SK-N-SH (cell line): ENCODE data around the gene ALKBH2. TPM values are rescaled to one million over a fixed set of nuclear protein-coding genes. Genes with fewer than 3 reads are reported as not detected.

Source experiments
- CTCF ChIA-PET: fragments of 300-600, 350-600 bp; formaldehyde crosslinking; extraction: SDS; loops from one replicate; lab custom pipeline; 2021; lab: Yijun Ruan, JAX
- POLR2A ChIA-PET: fragments of 350-600 bp; sonication (Branson Sonifier 250); formaldehyde crosslinking; extraction: SDS; loops from one replicate; lab custom pipeline; 2020; ENCODE audit warnings: antibody characterized with exemption, inconsistent platforms; lab: Yijun Ruan, JAX
- DNase-seq: peaks from one replicate; pipeline ENCODE4 v3.0.0; 2012
- H2AFZ ChIP-seq: fragments of 200-600 bp; sonication (generic); 2 replicates; pipeline ENCODE4 v1.8.1; 2016; ENCODE audit warnings: antibody characterized with exemption, mild to moderate bottlenecking, low read depth
- H3F3A ChIP-seq: fragments of 200-600 bp; sonication (generic); replicated peaks from 2 replicates; pipeline ENCODE3; 2016; ENCODE audit warnings: antibody characterized with exemption, mild to moderate bottlenecking; ENCODE audit not compliant: insufficient read depth
- H3K27ac ChIP-seq, 2 experiments: fragments of 200-500 bp in 1 of 2; fragments of 200-600 bp in 1 of 2; sonication (Bioruptor generic) in 1 of 2; sonication (generic), shearing (Covaris generic) in 1 of 2; 2 replicates each; pipeline versions ENCODE4 v1.5.1 to v1.6.1; 2014 to 2016; ENCODE audit warnings: low read depth in 2 of 2, inconsistent platforms in 1 of 2, low read length in 1 of 2, mild to moderate bottlenecking in 1 of 2, mixed read lengths in 1 of 2
- H3K27me3 ChIP-seq: fragments of 200-600 bp; sonication (generic), shearing (Covaris generic); 2 replicates; pipeline ENCODE4 v1.6.1; 2016; ENCODE audit warnings: mixed run types; ENCODE audit not compliant: insufficient read depth
- H3K36me3 ChIP-seq, 2 experiments: fragments of 200-500 bp in 1 of 2; fragments of 200-600 bp in 1 of 2; sonication (Bioruptor generic) in 1 of 2; sonication (generic) in 1 of 2; replicated peaks in 1 of 2; 2 replicates each; pipeline versions ENCODE3 to v1.5.1; 2014 to 2016; ENCODE audit warnings: low read length in 1 of 2, mild to moderate bottlenecking in 1 of 2; ENCODE audit not compliant: insufficient read depth in 2 of 2, control insufficient read depth in 1 of 2
- H3K4me1 ChIP-seq, 2 experiments: fragments of 200-500 bp in 1 of 2; fragments of 200-600 bp in 1 of 2; sonication (Bioruptor generic) in 1 of 2; sonication (generic), shearing (Covaris generic) in 1 of 2; 2 replicates each; pipeline versions ENCODE4 v1.5.1 to v1.6.1; 2014 to 2016; ENCODE audit warnings: low read depth in 1 of 2, low read length in 1 of 2, mixed run types in 1 of 2; ENCODE audit not compliant: insufficient read depth in 2 of 2, control insufficient read depth in 1 of 2
- H3K4me2 ChIP-seq: fragments of 200-600 bp; sonication (generic), shearing (Covaris generic); 2 replicates; pipeline ENCODE4 v1.6.1; 2017; ENCODE audit warnings: mixed run types
- H3K4me3 ChIP-seq, 2 experiments: fragments of 200-500 bp in 1 of 2; fragments of 200-600 bp in 1 of 2; sonication (Bioruptor generic) in 1 of 2; sonication (generic), shearing (Covaris generic) in 1 of 2; 2 replicates each; pipeline versions ENCODE4 v1.5.1 to v1.8.1; 2014 to 2016; ENCODE audit warnings: low read depth in 2 of 2, inconsistent platforms in 1 of 2, low read length in 1 of 2, mild to moderate bottlenecking in 1 of 2, mixed read lengths in 1 of 2, moderate library complexity in 1 of 2
- H3K79me2 ChIP-seq: fragments of 200-600 bp; sonication (generic); 2 replicates; pipeline ENCODE4 v1.8.1; 2017; ENCODE audit warnings: mild to moderate bottlenecking; ENCODE audit not compliant: insufficient read depth
- H3K9ac ChIP-seq: fragments of 200-600 bp; sonication (generic); 2 replicates; pipeline ENCODE4 v1.6.1; 2017; ENCODE audit warnings: mixed run types
- H3K9me2 ChIP-seq: fragments of 200-600 bp; sonication (generic); 2 replicates; pipeline ENCODE4 v1.6.1; 2017; ENCODE audit warnings: mixed run types
- H3K9me3 ChIP-seq: fragments of 200-600 bp; sonication (generic); 2 replicates; pipeline ENCODE4 v1.6.1; 2017; ENCODE audit warnings: mixed run types, mild to moderate bottlenecking, moderate library complexity
- H4K20me1 ChIP-seq: fragments of 200-600 bp; sonication (generic); 2 replicates; pipeline ENCODE4 v1.6.1; 2017; ENCODE audit warnings: mild to moderate bottlenecking, mixed run types; ENCODE audit not compliant: insufficient read depth
- CHD2 ChIP-seq: fragments of 150-350 bp; IDR thresholded peaks from 2 replicates; pipeline ENCODE4 v1.6.1; 2018; ENCODE audit warnings: low read length; ENCODE audit not compliant: partially characterized antibody
- ELF1 ChIP-seq: IDR thresholded peaks from 2 replicates; pipeline ENCODE4 v1.4.0; 2012
- EP300 ChIP-seq, 2 experiments: IDR thresholded peaks; 2 replicates each; pipeline versions ENCODE4 v1.4.0 to v1.6.1; 2012; ENCODE audit warnings: borderline replicate concordance in 1 of 2, low read depth in 1 of 2, low read length in 1 of 2
- GABPA ChIP-seq: IDR thresholded peaks from 2 replicates; pipeline ENCODE4 v1.4.0; 2012; ENCODE audit warnings: low read depth, mild to moderate bottlenecking
- JUND ChIP-seq: IDR thresholded peaks from 2 replicates; pipeline ENCODE4 v1.4.0; 2012
- MEF2A ChIP-seq: IDR thresholded peaks from 2 replicates; pipeline ENCODE4 v1.4.0; 2012; ENCODE audit warnings: low read depth, borderline replicate concordance
- MXI1 ChIP-seq: IDR thresholded peaks from 2 replicates; pipeline ENCODE4 v1.6.1; 2012; ENCODE audit warnings: mild to moderate bottlenecking, low read depth, low read length, improper control_type of control experiment
- NFIC ChIP-seq: IDR thresholded peaks from 2 replicates; pipeline ENCODE4 v1.4.0; 2012; ENCODE audit warnings: borderline replicate concordance
- NRF1 ChIP-seq: IDR thresholded peaks from 2 replicates; pipeline ENCODE4 v1.6.1; 2012; ENCODE audit warnings: low read depth, mild to moderate bottlenecking, low read length
- POLR2AphosphoS5 ChIP-seq: IDR thresholded peaks from 2 replicates; pipeline ENCODE4 v1.6.1; 2012; ENCODE audit warnings: low read depth, low read length
- RAD21 ChIP-seq: IDR thresholded peaks from 2 replicates; pipeline ENCODE4 v1.6.1; 2012; ENCODE audit warnings: mild to moderate bottlenecking, low read length
- RCOR1 ChIP-seq: fragments of 150-350 bp; IDR thresholded peaks from 2 replicates; pipeline ENCODE4 v1.6.1; 2017; ENCODE audit warnings: antibody characterized with exemption, low read length
- RFX5 ChIP-seq: IDR thresholded peaks from 2 replicates; pipeline ENCODE4 v1.6.1; 2012; ENCODE audit warnings: mild to moderate bottlenecking, improper control_type of control experiment, low read length
- RXRA ChIP-seq: IDR thresholded peaks from 2 replicates; pipeline ENCODE4 v1.4.0; 2012; ENCODE audit warnings: low read depth, mild to moderate bottlenecking, borderline replicate concordance
- SIN3A ChIP-seq: IDR thresholded peaks from 2 replicates; pipeline ENCODE4 v1.6.1; 2012; ENCODE audit warnings: low read depth, mild to moderate bottlenecking, low read length, moderate library complexity, borderline replicate concordance
- TAF1 ChIP-seq: IDR thresholded peaks from 2 replicates; pipeline ENCODE4 v1.6.1; 2012; ENCODE audit warnings: low read depth, mild to moderate bottlenecking, low read length, moderate library complexity, borderline replicate concordance
- TCF12 ChIP-seq: IDR thresholded peaks from 2 replicates; pipeline ENCODE4 v1.4.0; 2012
- TEAD4 ChIP-seq: IDR thresholded peaks from 2 replicates; pipeline ENCODE4 v1.4.0; 2012; ENCODE audit warnings: mild to moderate bottlenecking, borderline replicate concordance; ENCODE audit not compliant: insufficient read depth
- USF1 ChIP-seq: IDR thresholded peaks from 2 replicates; pipeline ENCODE4 v1.4.0; 2012; ENCODE audit warnings: low read depth, borderline replicate concordance
- USF2 ChIP-seq: fragments of 150-350 bp; IDR thresholded peaks from 2 replicates; pipeline ENCODE4 v1.6.1; 2017; ENCODE audit warnings: antibody characterized with exemption, low read length, low read depth, borderline replicate concordance
- YY1 ChIP-seq: IDR thresholded peaks from 2 replicates; pipeline ENCODE4 v1.4.0; 2012; ENCODE audit warnings: low read depth, mild to moderate bottlenecking
- WGBS: methylation state at CpG from one replicate; pipeline ENCODE4 v1.1.6; 2017; ENCODE audit warnings: low lambda C conversion rate; 5-methylcytosine and 5-hydroxymethylcytosine counted together
- polyA plus RNA-seq, 3 experiments: library from polyadenylated mRNA; depleted of rRNA; stranded (reverse); fragments of >200 nt; gene quantifications; 2 replicates each; pipeline ENCODE4 v1.2.3, GENCODE V29; 2012
- TF ChIP-seq, protein P1 (sequence below): IDR thresholded peaks from 2 replicates; pipeline ENCODE4 v1.6.1; 2012; ENCODE audit warnings: mild to moderate bottlenecking, low read depth, low read length, moderate library complexity
- TF ChIP-seq, protein P2 (sequence below): IDR thresholded peaks from 2 replicates; pipeline ENCODE4 v1.4.0; 2012; ENCODE audit warnings: low read depth
- TF ChIP-seq, protein P3 (sequence below): IDR thresholded peaks from 2 replicates; pipeline ENCODE4; 2012
- TF ChIP-seq, protein P4 (sequence below): fragments of 150-350 bp; IDR thresholded peaks from 2 replicates; pipeline ENCODE4 v1.6.1; 2016; ENCODE audit warnings: mild to moderate bottlenecking, low read depth, low read length

ALKBH2 gene
- polyA plus RNA-seq, 1 of the 3 experiments (the other 2 are of a cell fraction) = 47.3 TPM

DNA sequence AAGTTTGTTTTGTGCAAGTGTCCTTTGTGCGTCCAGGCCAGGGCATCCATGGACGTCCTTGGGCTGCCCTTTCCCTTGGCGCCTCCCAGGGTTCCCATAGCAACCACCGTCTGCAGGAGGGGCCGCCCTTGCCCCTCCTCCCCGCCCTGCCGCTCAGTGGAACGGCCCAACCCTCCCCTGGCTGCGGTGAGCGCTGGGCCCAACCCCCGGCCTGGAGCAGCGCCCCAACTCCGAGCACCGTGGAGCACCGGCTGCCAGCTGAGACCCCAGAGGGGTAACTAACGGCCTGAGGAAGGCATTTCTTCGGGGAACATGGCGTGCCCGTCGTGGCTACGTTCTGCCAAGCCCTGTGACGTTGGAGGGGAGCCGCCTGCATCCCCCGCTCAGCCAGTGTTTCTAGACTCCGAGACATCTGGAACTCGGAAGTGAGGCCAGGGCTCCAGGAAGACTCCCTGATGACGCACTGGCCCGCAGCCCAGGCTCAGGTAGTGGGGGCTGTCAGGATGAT, 17.8 kb upstream of the ALKBH2 start:
- H3K9me2 ChIP-seq = no peaks in the 10 kb centered on the region
- H3K27ac ChIP-seq = peak overlapping the region; percentile 95 to 97
- WGBS = under 1% methylated on average over 21 of the region's 28 CpGs
- ChIA-PET CTCF (interaction anchor here (0.6 to 9.1 kb wide), 19 partner anchors 9 to 307 kb away, joined by 3 to 86 read pairs (median 7); partner anchors contain the start of genes ALKBH2 and UNG), POLR2A (interaction anchor here (1.3 to 1.4 kb wide), 2 partner anchors 15 to 43 kb away, joined by 3 to 4 read pairs; no protein-coding TSS in a partner anchor)
- peak overlapping the region; percentile 88 for H3K4me2 ChIP-seq
- peaks cover 28% of the 10 kb centered on the region for H3F3A ChIP-seq
- H2AFZ ChIP-seq = peak overlapping the region; percentile 90
- H3K9me3 ChIP-seq = no peaks in the 10 kb centered on the region
- H3K4me1 ChIP-seq = peaks cover 9 to 18% of the 10 kb centered on the region in 2 experiments
- H3K79me2 ChIP-seq = no peaks in the 10 kb centered on the region
- H3K4me3 ChIP-seq = peak overlapping the region; percentile 58 to 80
- H4K20me1 ChIP-seq = no peaks in the 10 kb centered on the region
- TF ChIP-seq TCF12 (peak; percentile 78), RCOR1 (no peak), RFX5 (no peak), ELF1 (peak; percentile 79), NRF1 (no peak), TEAD4 (no peak), RXRA (no peak), GABPA (peak; percentile 41; the same call in 1 of the 2 replicates), YY1 (peak; percentile 42; the same call in 1 of the 2 replicates), USF2 (no peak), JUND (peak; percentile 29; the same call in 1 of the 2 replicates), NFIC (peak; percentile 75), EP300 (IDR thresholded peaks at IDR 0.05; ENCODE audit: borderline replicate concordance in 1 of 2, low read depth in 1 of 2, low read length in 1 of 2) (peak; percentile 12 to 19; a peak in 1 of 4 replicates), POLR2AphosphoS5 (peak; percentile 92), MXI1 (peak; percentile 84), MEF2A (no peak), SIN3A (peak; percentile 69; the same call in 1 of the 2 replicates), USF1 (no peak), CHD2 (peak; percentile 62), TAF1 (0 out of 2 replicates have a peak, but pooled peaks have one; percentile 24), RAD21 (no peak)
- TF ChIP-seq, protein P1, sequence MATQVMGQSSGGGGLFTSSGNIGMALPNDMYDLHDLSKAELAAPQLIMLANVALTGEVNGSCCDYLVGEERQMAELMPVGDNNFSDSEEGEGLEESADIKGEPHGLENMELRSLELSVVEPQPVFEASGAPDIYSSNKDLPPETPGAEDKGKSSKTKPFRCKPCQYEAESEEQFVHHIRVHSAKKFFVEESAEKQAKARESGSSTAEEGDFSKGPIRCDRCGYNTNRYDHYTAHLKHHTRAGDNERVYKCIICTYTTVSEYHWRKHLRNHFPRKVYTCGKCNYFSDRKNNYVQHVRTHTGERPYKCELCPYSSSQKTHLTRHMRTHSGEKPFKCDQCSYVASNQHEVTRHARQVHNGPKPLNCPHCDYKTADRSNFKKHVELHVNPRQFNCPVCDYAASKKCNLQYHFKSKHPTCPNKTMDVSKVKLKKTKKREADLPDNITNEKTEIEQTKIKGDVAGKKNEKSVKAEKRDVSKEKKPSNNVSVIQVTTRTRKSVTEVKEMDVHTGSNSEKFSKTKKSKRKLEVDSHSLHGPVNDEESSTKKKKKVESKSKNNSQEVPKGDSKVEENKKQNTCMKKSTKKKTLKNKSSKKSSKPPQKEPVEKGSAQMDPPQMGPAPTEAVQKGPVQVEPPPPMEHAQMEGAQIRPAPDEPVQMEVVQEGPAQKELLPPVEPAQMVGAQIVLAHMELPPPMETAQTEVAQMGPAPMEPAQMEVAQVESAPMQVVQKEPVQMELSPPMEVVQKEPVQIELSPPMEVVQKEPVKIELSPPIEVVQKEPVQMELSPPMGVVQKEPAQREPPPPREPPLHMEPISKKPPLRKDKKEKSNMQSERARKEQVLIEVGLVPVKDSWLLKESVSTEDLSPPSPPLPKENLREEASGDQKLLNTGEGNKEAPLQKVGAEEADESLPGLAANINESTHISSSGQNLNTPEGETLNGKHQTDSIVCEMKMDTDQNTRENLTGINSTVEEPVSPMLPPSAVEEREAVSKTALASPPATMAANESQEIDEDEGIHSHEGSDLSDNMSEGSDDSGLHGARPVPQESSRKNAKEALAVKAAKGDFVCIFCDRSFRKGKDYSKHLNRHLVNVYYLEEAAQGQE = no peak
- TF ChIP-seq, protein P2, sequence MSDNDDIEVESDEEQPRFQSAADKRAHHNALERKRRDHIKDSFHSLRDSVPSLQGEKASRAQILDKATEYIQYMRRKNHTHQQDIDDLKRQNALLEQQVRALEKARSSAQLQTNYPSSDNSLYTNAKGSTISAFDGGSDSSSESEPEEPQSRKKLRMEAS = no peak
- TF ChIP-seq, protein P3, sequence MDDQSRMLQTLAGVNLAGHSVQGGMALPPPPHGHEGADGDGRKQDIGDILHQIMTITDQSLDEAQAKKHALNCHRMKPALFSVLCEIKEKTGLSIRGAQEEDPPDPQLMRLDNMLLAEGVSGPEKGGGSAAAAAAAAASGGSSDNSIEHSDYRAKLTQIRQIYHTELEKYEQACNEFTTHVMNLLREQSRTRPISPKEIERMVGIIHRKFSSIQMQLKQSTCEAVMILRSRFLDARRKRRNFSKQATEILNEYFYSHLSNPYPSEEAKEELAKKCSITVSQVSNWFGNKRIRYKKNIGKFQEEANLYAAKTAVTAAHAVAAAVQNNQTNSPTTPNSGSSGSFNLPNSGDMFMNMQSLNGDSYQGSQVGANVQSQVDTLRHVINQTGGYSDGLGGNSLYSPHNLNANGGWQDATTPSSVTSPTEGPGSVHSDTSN = peak; percentile 33; the same call in 1 of the 2 replicates
- TF ChIP-seq, protein P4, sequence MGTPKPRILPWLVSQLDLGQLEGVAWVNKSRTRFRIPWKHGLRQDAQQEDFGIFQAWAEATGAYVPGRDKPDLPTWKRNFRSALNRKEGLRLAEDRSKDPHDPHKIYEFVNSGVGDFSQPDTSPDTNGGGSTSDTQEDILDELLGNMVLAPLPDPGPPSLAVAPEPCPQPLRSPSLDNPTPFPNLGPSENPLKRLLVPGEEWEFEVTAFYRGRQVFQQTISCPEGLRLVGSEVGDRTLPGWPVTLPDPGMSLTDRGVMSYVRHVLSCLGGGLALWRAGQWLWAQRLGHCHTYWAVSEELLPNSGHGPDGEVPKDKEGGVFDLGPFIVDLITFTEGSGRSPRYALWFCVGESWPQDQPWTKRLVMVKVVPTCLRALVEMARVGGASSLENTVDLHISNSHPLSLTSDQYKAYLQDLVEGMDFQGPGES = no peak
- H3K27me3 ChIP-seq = no peaks in the 10 kb centered on the region
- peak; percentile 91 for DNase-seq
- H3K9ac ChIP-seq = peak overlapping the region; percentile 84
- peaks cover 15 to 17% of the 10 kb centered on the region in 2 experiments for H3K36me3 ChIP-seq
